HG02623 (cell line): ENCODE results near the gene SV2C.
"Not testable (repeated sequence)": the region's sequence is repeated elsewhere in the genome, so short reads cannot be mapped to it uniquely, and the experiment has no call there.

ENCODE experiments used
- ATAC-seq: cut with Tn5 transposase; IDR thresholded peaks from one replicate; pipeline ENCODE4 v1.9.1; 2021; ENCODE audit warnings: moderate library complexity; ENCODE audit not compliant: unreplicated experiment

The SV2C gene

GRCh38 chr5:76082772-76083554 lies at the start of gene SV2C:
TSS of gene SV2C (plus strand) at chr5:76083383. CDS start at chr5:76131751, 48,368 bp downstream.
- ATAC-seq: no peak

- ATAC-seq: not testable (repeated sequence)
These were observed 45.4 kb upstream of the SV2C start for GRCh38 chr5:76037736-76038151.

GRCh38 chr5:76038212-76038611 lies 45.0 kb upstream of the SV2C start:
- ATAC-seq: no peak

- ATAC-seq: no peak
These were observed 42.4 kb upstream of the SV2C start for GRCh38 chr5:76040806-76041205.

GRCh38 chr5:76041863-76042262 lies 41.3 kb upstream of the SV2C start:
- ATAC-seq: no peak

- no peak for ATAC-seq
These were observed 36.4 kb upstream of the SV2C start for GRCh38 chr5:76046741-76047140.

GRCh38 chr5:76050134-76050533 lies 33.0 kb upstream of the SV2C start:
- ATAC-seq: no peak

- no peak for ATAC-seq
These were observed 20.6 kb upstream of the SV2C start for GRCh38 chr5:76062502-76063041.

GRCh38 chr5:76065258-76065657 lies 17.9 kb upstream of the SV2C start:
- no peak for ATAC-seq

- no peak for ATAC-seq
These were observed 14.0 kb upstream of the SV2C start for GRCh38 chr5:76069061-76069735.

- ATAC-seq: no peak
These were observed 8.6 kb upstream of the SV2C start for GRCh38 chr5:76074487-76075065.

GRCh38 chr5:76081811-76082771 lies 1.1 kb upstream of the SV2C start:
- ATAC-seq: no peak

GRCh38 chr5:76083555-76084495 lies 642 bp downstream of the SV2C start:
- no peak for ATAC-seq

- ATAC-seq: no peak
These were observed 1.5 kb downstream of the SV2C start for GRCh38 chr5:76084496-76085242.

GRCh38 chr5:76085243-76085579 lies 2.0 kb downstream of the SV2C start:
- ATAC-seq: no peak

- no peak for ATAC-seq
These were observed 2.9 kb downstream of the SV2C start for GRCh38 chr5:76086095-76086494.

GRCh38 chr5:76089156-76089555 lies 6.0 kb downstream of the SV2C start:
- not testable (repeated sequence) for ATAC-seq

GRCh38 chr5:76091351-76091750 lies 8.2 kb downstream of the SV2C start:
- no peak for ATAC-seq

GRCh38 chr5:76099286-76099702 lies 16.1 kb downstream of the SV2C start:
- peak; percentile 48 for ATAC-seq
